Kidney glomerular epithelial cell (primary cell): Measurements from ENCODE around the gene ARMH3.
"Not testable (repeated sequence)": the region's sequence is repeated elsewhere in the genome, so short reads cannot be mapped to it uniquely, and the experiment has no call there.

Experiments
- DNase-seq: peaks from one replicate; lab custom pipeline; 2025; lab: John Stamatoyannopoulos, UW

Gene ARMH3

DNA sequence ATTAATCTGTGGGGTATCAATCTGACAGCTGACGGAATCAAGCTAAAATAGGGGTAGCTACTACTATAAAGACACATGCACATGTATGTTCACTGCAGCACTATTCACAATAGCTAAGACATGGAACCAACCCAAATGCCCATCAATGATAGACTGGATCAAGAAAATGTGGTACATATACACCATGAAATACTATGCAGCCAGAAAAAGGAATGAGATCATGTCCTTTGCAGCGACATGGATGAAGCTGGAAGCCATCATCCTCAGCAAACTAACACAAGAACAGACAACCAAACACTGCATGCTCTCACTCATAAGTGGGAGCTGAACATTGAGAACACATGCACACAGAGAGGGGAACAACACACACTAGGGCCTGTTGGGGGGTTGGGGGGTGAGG lies 75.3 kb downstream of the ARMH3 start:
- not testable (repeated sequence) for DNase-seq

DNA sequence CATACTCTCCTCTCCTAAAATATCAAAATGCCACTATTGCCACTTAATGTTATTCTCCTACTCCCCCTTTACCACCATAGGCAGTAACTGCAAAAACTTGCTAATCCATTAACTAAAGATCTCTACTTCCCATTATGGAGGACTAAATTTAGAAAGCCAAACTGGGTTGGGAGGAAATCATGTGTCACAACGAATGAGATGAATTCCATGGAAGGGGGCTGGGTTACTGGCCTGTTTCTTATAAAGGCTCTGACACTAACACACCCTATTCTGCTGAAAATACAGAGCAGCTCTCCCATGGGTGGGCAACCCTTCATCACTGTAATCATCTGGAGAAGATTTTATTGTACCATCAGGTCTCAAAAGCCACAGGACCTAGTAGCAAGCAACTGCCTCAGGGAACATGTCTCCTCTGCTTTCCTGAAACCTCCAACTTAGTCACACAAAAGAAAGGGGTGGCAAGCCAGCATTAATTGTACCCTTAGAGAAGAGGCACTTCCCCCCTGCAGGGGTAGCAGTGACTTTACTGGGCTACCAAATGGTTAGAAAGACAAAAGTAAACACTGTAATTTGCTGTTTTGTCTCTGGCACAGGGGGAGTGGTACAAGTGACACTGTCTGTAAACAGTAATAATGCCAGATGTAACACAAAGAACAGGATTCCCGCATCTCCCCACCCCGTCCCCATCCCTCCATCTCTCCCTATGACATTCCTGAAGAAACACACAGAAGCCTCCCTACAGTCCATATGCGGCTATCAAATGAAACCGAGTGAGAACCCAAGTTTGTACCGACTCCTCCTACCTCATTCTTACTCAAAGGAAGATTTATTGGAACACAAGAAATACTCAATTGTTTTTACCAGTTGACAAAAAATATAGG lies 81.6 kb downstream of the ARMH3 start:
- no peak for DNase-seq

DNA sequence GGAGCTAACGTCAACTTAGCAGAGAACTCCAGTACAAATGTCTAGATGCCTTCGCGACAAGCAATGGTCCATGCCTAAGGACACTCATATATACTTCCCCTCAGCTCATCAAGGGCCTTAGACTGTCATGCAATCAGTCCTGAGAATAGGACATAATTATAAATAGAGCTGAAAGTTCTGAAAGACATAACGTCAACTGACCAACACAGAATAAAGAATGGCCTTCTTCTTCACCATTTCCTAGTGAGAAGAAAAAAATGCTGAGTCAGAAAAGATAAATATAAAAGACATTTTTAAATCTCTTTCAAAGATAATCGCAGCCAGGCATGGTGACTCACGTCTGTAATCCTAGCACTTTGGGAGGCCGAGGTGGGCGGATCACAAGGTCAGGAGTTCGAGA lies 83.2 kb downstream of the ARMH3 start:
- DNase-seq: no peak

DNA sequence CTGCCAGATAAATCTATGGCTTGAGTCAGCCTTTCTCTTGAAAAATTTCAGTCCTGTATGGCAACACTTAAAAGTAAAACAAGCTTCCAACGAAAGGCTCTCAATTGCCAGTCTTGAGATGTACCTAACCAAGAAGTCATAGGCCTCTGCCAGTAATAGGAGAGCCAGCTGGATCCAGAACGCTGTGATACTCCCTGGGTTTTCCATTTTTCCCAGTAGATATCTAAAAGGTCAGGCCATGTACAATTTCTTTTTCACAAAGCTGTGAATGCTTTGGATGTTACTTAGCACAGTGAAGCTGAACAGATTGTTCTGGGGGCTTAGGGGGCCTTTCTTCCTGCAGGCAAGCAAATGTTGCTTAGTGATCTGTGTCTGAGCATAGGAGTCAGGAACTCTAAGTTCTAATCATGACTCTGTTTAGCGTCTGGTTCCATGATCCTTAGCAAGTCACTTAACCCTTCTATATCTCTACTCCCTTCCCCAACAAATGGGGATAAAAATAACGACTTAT lies 86.5 kb downstream of the ARMH3 start:
- no peak for DNase-seq

DNA sequence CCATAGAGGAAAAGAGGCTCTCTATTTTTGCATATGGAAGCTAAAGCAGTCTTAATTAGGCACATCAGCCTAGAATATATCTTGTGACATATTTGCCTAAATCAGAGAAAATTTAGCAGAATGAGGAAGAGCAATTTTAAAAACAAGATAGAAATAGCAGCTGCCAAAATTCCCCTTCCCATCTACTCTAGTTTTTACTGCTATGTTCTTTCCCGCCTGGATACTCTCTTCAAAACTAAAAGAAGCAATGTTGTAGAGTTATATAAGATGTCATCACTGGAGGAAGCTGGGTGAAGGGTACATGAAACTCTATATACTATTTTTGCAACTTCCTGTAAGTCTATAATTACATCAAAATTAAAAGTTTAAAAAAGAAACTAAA lies 87.0 kb downstream of the ARMH3 start:
- no peak for DNase-seq

DNA sequence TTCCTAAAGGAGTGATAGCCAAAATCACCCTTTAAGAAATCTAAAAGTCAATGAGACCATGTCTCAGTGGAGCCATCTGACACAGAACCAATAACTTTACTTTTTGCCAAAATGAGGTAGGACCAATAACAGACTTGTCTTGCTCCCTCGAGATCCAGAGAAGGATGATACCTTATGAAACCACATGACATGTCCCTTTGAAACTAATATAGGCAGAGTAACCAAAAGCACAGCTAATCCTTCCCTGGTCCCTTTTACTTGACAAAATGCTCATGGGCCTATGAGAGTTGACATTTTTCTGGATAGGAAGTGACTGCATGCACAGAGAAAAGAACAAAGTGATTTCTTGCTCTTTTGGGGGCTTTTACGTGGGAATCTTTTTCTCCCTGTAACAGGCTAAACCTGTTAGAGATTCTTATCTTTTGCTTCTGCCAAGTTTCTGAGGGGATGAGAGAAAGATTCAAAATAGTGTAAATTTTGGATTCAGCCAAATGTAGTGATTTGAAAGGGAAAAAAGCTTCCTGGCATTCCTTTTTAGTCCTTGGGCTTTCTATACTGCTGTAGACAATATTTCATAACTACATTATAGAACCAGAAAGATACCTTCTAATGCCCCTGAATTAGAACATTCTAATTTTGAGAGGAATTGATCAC lies 87.6 kb downstream of the ARMH3 start:
- no peak for DNase-seq

DNA sequence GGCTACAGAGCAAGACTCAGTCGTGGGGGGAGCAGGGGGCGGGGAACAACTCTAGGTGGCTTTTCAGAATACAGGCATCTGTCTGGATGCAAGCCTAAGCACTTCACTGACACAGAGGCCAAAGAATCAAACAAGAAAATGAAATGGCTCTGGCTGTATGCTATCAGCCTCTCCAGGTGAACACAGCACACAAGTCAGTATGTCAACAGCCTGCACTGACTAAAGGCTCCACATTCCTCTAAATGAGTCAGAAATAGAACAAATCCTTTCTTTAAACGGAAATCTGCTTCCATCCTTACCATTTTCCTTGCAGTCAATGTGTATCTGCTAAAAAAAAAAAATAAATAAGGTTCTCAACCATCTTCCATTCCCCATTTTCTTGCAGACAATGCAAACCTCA lies 88.3 kb downstream of the ARMH3 start:
- DNase-seq: no peak

DNA sequence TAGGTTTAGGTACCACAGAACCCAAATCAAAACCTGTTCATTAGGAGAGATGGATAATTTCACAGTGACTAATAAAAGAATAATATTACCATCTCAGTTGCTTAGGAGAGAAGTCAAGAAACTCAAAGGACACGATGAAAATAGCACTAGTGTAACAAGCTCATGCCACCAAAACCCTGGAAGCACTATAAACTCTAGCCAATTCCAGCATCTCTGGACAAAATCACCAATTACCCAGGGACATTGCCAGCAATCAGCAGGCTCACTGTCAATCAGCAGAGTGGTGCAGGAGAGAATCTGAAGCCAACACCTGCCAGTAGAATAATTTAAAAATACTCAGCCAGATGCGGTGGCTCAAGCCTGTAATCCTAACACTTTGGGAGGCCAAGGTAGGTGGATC lies 88.9 kb downstream of the ARMH3 start:
- DNase-seq: no peak

DNA sequence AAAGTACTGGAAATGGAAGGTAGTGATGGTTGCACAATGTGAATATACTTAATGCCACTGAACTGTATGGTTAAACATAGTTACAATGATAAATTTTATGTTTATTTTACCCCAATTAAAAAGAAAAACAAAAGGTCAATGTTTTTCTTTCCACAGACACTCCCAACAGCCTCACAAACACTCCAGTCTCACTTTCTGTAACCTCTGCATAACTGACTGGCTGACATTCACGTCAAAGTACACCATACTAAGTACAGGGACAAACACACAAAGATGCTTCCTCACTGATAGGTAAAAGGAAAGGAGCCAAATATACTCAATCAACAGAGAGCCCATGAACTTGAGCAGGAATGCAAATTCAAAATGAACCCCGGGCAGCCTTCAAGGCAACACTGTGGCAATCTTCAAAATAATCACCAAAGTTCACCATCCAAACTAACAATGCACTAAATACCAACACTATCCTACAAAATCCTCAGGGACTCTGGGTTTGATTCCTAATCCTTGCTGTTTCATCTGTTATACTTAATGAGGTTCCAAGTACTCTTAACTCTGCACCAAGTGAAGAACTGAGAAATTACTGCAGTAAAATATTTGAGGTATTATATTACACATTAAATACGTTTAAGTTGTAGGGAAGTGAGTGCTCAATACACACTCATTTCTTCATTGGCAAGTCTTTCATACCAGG lies 90.8 kb downstream of the ARMH3 start:
- no peak for DNase-seq

DNA sequence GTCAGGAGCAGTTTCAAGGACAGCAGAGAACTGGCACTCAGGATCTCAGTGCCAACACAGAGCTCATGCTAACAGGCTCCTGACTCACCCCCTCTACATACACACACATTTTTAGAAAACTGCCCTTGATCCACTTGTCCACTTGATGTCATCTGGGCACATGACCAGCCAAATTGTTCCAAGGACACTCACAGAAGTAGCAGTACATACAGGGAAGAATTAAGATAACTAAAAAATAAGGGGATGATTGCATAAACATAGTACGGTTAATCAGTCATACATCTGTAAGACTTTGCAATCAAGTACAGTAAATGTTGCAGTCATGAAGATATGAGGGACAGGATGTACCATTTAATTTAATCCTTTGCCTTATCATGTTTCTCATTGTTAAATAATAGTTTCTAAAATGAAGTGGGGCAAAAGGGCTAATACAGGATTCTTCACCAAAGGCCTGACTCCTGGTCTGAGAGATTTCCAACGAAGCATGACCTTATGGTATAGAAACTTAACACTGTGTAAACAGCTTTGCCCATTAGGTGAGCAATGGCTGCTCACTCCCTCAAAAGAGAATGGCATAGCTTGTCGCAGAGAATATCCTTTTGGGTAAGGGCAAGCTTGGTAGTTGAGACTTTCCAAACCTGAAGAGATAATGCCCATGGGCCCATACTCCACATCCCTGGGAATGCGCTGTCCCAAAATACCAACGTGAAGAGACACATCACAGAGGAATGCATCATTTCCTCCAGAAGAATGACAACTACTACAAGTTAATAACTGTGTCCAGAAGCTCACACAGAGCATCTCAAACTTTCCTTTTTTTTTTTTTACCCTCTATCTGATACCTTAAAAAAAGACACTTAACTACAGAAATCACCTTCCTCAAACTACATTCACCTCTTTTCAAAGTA lies 94.1 kb downstream of the ARMH3 start:
- DNase-seq: no peak

DNA sequence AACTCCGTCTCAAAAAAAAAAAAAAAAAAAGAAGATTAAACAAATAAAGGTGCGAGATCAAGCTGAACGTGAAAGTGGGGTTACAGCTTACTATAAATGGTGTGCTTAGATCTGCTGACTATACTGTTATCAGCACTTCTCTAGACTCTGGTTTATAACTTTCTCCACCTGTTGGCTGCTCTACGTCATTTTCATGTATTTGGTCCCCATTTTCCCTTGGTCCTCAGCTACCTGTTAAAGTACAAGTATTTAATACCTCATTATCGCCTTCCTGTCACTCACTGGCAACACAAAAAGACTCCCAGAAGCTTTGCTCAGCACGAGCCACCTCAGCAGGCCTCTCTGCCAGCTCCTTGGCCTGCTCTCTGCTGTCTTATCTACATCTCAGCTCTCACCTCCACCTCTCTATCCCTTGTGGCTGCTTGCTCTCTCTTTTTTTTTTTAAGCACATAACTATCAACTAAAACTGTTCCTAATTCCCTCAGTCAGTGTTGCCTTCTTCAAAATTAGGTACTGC lies 95.0 kb downstream of the ARMH3 start:
- no peak for DNase-seq

DNA sequence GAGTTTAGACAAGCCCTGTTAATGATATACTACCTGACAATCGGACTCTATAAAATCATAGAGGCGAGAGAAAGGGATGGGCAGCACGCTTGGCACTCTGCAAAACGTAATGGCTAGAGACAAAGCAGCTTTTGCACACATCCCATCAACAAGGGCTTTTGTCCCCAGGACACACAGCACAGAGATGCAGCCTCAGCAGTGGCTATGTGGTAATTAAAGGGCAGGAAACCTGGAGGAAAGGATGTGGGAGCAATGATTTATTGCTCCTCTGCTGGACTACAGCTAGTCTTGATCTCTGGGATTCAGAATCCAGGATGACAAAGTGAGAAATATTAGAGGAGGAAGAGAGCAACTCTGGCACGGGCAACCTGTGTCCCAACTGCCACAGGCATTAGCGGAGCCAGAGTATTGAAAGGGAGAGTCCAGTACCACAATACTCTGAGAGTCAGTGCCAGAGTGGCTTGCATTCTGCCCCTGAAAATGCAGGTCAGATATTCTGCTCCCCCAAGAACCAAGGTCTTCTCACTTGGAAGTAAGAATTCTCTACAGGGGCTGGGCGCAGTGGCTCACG lies 96.5 kb downstream of the ARMH3 start:
- DNase-seq: no peak

DNA sequence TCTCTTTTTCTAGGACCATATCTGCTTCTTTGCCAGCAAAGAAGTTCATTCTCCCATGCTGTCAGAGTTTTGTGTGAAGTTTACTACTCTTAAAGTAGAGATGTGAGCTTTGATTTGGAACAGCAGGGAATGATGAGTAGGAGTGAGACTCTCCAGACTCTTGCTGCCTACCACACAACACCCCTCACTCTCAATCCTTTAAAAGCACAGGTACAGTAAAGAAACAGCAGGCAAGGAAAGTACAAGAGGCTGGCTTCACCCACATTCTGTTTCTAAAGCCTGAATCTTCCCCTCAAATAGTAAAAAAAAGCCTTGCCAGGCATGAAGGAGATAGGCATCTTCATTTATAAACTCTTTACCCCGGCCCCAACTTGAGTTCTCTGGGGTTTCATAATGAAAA lies 97.3 kb downstream of the ARMH3 start:
- no peak for DNase-seq

DNA sequence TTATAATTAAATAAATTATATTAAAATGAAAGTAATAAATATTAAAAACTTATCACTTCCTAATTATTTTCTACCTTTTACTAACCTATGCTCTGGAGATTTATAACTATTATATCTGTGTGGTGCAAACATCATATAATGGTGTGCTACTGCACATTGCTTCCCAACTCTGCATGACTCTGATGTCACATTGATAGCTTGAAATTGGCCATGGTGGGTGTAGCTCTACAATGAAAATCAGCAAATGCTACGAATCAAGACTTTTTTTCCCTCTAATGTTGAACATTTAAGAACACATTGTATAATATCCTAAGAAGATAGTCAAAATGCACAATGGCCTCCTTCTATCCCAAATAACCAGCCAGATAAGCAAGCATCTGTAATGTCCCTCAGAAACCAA lies 99.1 kb downstream of the ARMH3 start:
- no peak for DNase-seq

DNA sequence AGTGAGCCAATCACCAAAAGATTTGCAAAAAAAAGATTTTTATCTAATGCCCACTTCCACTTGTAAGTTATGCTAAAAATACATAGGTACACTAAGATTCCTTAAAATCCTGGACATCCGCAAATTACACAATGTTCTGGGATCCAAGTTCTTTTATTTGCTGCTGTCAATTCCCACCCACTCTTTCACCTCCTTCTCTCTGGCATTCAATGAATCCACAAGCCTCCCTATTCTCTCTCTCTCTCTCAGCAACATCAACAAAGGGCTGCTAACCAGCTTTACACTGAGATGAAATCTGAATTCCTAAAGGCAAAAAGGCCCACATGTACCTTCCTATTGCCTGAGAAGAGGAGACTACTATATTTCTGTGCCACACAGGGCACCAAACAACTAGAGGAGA lies 99.9 kb downstream of the ARMH3 start:
- no peak for DNase-seq

DNA sequence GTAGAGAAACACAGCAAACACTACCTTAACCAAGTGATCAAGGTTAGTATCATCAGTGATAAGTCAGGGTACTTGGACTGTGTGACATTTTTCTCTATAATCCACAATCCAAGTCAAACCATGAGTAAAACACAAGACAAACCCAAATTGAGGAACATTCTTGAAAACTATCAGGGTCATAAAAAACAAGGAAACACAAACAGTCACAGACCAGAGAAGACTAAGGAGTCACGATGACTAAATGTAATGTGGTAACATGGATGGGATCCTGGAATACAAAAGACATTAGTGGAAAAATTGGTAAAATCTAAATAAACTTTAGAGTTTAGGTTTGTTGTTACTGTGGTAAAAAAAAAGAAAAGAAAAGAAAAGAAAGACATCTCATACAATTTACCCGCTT lies 103.8 kb downstream of the ARMH3 start:
- no peak for DNase-seq

DNA sequence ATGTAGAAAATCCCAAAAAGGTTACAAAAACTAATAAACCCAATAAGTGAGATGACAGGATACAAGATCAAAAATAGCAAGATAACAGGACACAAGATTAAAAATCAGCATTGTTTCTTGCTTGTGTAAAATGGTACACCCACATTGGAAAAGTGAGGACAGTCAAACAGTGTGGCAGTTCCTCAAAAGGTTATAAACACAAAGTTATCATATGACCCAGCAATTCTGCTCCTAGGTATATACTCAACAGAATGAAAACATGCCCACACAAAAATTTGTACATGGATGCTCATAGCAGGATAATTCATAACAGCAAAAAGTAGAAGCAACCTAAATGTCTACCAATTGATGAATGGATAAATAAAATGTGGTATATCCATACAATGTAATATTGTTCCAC lies 105.8 kb downstream of the ARMH3 start:
- no peak for DNase-seq

DNA sequence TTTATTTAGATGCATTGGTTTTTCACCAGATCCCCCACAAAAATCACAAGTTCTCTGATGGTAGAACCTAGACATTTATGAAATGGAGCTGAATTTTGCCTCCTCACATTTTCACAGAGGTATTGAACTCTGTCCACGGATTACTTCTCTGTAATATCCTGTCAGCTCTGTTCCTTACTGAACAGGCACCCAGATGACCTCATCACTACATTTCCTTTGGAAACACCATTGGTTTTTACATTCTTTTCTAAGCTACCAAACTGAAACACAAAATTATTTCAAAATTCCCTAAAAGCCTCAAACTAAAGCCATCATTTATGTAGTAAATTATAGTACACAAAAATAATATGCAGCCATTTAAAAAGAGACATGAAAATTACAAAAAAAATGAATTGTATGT lies 114.1 kb downstream of the ARMH3 start:
- no peak for DNase-seq

DNA sequence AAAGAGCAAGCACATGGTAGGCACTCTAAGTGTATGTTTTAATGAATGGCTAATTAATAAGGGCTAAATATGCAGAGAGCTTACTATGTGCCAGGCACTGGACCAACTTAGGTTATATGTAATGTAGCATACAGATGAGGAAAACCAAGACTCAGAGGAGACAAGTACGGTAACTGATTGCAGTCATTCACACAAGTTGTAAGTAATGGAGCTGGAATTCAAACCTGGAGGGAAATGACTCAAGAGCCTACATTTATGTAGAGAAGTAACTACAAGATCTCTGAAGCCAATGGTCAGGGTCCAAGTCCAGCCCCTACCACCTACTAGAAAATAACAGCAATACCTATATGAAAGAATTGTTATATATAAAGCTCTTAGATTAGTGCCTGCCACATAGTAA lies 115.1 kb downstream of the ARMH3 start:
- no peak for DNase-seq

DNA sequence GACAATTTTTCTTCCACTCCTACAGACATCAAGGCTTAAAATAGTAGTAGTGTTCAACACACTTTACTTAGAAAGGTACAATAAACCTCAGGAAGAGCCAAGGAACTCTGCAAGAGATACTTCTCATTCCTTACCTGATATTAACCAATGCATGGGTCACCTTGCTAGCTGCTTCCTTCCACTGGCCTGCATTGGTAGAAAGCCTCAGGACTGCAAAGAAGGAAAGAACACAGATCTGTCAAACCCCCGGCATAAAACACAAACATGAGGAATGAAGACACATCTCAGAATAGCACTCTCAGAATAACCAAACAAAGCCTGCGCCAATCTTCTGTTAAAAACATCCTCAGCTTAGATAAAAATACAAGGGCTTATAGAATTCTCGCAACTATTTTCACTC lies 116.2 kb downstream of the ARMH3 start:
- DNase-seq: no peak

DNA sequence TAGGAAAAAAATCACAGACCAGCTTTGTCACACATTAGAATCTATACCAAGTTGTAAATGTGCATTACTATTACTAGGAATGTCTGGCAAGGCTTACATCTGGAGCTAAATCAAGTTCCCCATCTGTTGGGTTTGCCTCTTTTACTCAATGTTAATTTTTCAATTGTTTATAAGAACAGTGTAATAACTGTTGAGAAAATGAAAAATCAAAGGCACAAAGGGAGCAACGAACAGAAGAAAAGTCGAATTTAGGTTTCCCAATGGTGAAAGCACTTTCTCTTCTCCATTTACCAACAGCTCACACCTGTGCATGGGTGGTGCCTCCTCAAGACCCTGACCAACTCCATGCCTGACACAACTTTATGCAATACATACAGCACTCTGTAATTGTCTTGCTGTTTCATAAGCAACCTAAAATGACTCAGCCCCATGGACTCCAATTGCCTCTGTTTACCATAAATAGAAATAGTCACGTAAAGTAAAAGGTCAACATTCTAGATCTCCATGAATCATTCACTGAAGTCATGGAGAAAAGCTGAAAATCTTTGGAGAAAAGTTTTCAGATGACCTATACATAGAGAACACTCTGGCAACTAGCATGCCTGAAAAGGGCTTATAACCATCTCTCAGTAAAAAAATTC lies 116.8 kb downstream of the ARMH3 start:
- DNase-seq: peak; percentile 43
